GM23338 (cell line): ENCODE measurements around the gene SDHAF4. TPM values are rescaled to one million over a fixed set of nuclear protein-coding genes. Genes with fewer than 3 reads are reported as not detected.

Experiments
- ATAC-seq: fragments of 200-7000 bp; cut with Tn5 transposase; 3 replicates; pipeline ENCODE4 v1.9.1; 2020
- DNase-seq: peaks from one replicate; pipeline ENCODE4 v3.0.0-alpha.2; 2015; ENCODE audit warnings: low spot score
- H2AFZ ChIP-seq: fragments of 200-600 bp; sonication (generic); 2 replicates; pipeline ENCODE4 v1.8.0; 2016; ENCODE audit warnings: antibody characterized with exemption, mild to moderate bottlenecking, moderate library complexity
- H3F3A ChIP-seq: fragments of 200-600 bp; sonication (generic); replicated peaks from 2 replicates; pipeline ENCODE4 v1.8.0; 2017; ENCODE audit warnings: antibody characterized with exemption, mixed run types, low read depth
- H3K27ac ChIP-seq: fragments of 200-600 bp; sonication (generic); 2 replicates; pipeline ENCODE4 v1.6.1; 2016; ENCODE audit warnings: low read depth
- H3K27me3 ChIP-seq: fragments of 200-600 bp; sonication (generic); 2 replicates; pipeline ENCODE4 v1.8.0; 2016; ENCODE audit warnings: mild to moderate bottlenecking, mixed run types, moderate library complexity; ENCODE audit not compliant: insufficient read depth
- H3K36me3 ChIP-seq: fragments of 200-600 bp; sonication (generic); 2 replicates; pipeline ENCODE4 v1.8.0; 2016; ENCODE audit warnings: mild to moderate bottlenecking; ENCODE audit not compliant: insufficient read depth
- H3K4me1 ChIP-seq: fragments of 200-600 bp; sonication (generic); 2 replicates; pipeline ENCODE4 v1.8.0; 2016; ENCODE audit warnings: mild to moderate bottlenecking, moderate library complexity; ENCODE audit not compliant: insufficient read depth
- H3K4me2 ChIP-seq: fragments of 200-600 bp; sonication (generic); 2 replicates; pipeline ENCODE4 v1.7.1; 2017; ENCODE audit warnings: mixed run types
- H3K4me3 ChIP-seq: fragments of 200-600 bp; sonication (generic); 2 replicates; pipeline ENCODE4 v1.6.1; 2016; ENCODE audit warnings: mixed run types
- H3K79me2 ChIP-seq: fragments of 200-600 bp; sonication (generic); replicated peaks from 2 replicates; pipeline ENCODE4 v1.8.0; 2017; ENCODE audit warnings: mild to moderate bottlenecking; ENCODE audit not compliant: insufficient read depth
- H3K9me2 ChIP-seq: fragments of 200-600 bp; sonication (generic); 2 replicates; pipeline ENCODE4 v1.8.0; 2017; ENCODE audit not compliant: insufficient read depth
- H4K20me1 ChIP-seq: fragments of 200-600 bp; sonication (generic); replicated peaks from 2 replicates; pipeline ENCODE4 v1.8.0; 2017; ENCODE audit warnings: mild to moderate bottlenecking; ENCODE audit not compliant: insufficient read depth
- H3K27ac Mint-ChIP-seq: 2 replicates; pipeline ENCODE4 v1.8.0; 2020; ENCODE audit warnings: inconsistent platforms, mild to moderate bottlenecking, moderate library complexity, mixed read lengths
- H3K27me3 Mint-ChIP-seq: 3 replicates; pipeline ENCODE4 v1.8.0; 2022; ENCODE audit warnings: low read depth, mild to moderate bottlenecking, moderate library complexity, mixed read lengths, inconsistent platforms; ENCODE audit not compliant: insufficient read depth, poor library complexity
- H3K36me3 Mint-ChIP-seq: 3 replicates; pipeline ENCODE4 v1.8.0; 2021; ENCODE audit warnings: low read depth, mild to moderate bottlenecking, inconsistent platforms, moderate library complexity, mixed read lengths
- H3K4me1 Mint-ChIP-seq: 3 replicates; pipeline ENCODE4 v1.8.0; 2020; ENCODE audit warnings: mild to moderate bottlenecking, inconsistent platforms, mixed read lengths
- H3K4me3 Mint-ChIP-seq: 3 replicates; pipeline ENCODE4 v1.8.0; 2021; ENCODE audit warnings: moderate library complexity, mild to moderate bottlenecking, inconsistent platforms, mixed read lengths
- H3K9me3 Mint-ChIP-seq: 3 replicates; pipeline ENCODE4 v1.8.0; 2020; ENCODE audit warnings: moderate library complexity, mild to moderate bottlenecking, inconsistent platforms, mixed read lengths
- CREB1 ChIP-seq: fragments of 250-450 bp; sonication (Bioruptor Pico); IDR thresholded peaks from 2 replicates; pipeline ENCODE4 v1.5.0; 2020; ENCODE audit warnings: low read depth, mild to moderate bottlenecking, moderate library complexity
- EZH2 ChIP-seq: fragments of 200-600 bp; sonication (generic); IDR thresholded peaks from one replicate; pipeline ENCODE4 v1.8.0; 2017; ENCODE audit warnings: antibody characterized with exemption, mild to moderate bottlenecking, low read depth; ENCODE audit not compliant: unreplicated experiment
- EZH2phosphoT487 ChIP-seq: fragments of 200-600 bp; sonication (generic); IDR thresholded peaks from one replicate; pipeline ENCODE4 v1.8.1; 2018; ENCODE audit warnings: antibody characterized with exemption; ENCODE audit not compliant: unreplicated experiment
- JUNB ChIP-seq: IDR thresholded peaks from one replicate; pipeline ENCODE4 v1.6.1; 2016; ENCODE audit warnings: antibody characterized with exemption; ENCODE audit not compliant: unreplicated experiment
- NANOG ChIP-seq: IDR thresholded peaks from 2 replicates; pipeline ENCODE4 v1.6.1; 2016; ENCODE audit warnings: antibody characterized with exemption, borderline replicate concordance
- POLR2AphosphoS5 ChIP-seq: IDR thresholded peaks from 2 replicates; pipeline ENCODE4 v1.6.1; 2016; ENCODE audit warnings: antibody characterized with exemption, low read depth
- REST ChIP-seq: IDR thresholded peaks from one replicate; pipeline ENCODE4 v1.6.1; 2018; ENCODE audit warnings: antibody characterized with exemption; ENCODE audit not compliant: unreplicated experiment
- STAT1 ChIP-seq: IDR thresholded peaks from one replicate; pipeline ENCODE4 v1.6.1; 2016; ENCODE audit warnings: antibody characterized with exemption; ENCODE audit not compliant: unreplicated experiment
- ZNF114 ChIP-seq: fragments of 250-450 bp; sonication (Bioruptor Pico); IDR thresholded peaks from 2 replicates; pipeline ENCODE4 v1.5.0; 2020; ENCODE audit warnings: mild to moderate bottlenecking, moderate library complexity
- ZNF331 ChIP-seq: fragments of 250-450 bp; sonication (Bioruptor Pico); IDR thresholded peaks from 2 replicates; pipeline ENCODE4 v1.5.0; 2020; ENCODE audit warnings: low read depth, mild to moderate bottlenecking, moderate library complexity
- polyA plus RNA-seq: library from polyadenylated mRNA; unstranded; fragments of >200 nt; fragmentation: Nextera tagmentation; extraction: Ambion mirVana; gene quantifications from 2 replicates; pipeline ENCODE4 v1.2.1, GENCODE V29; 2016
- total RNA-seq: library from RNA; depleted of rRNA; stranded (reverse); fragments of >200 nt; shearing (Covaris generic); gene quantifications from 2 replicates; pipeline ENCODE4 v1.2.3, GENCODE V29; 2014
- TF ChIP-seq, protein P1 (sequence below), 2 experiments: fragments of 200-600 bp in 1 of 2; sonication (generic) in 1 of 2; conservative IDR thresholded peaks; 2 replicates each; pipeline versions ENCODE4 v1.5.1 to v1.6.1; 2016 to 2017; ENCODE audit warnings: antibody characterized with exemption in 2 of 2, low read depth in 2 of 2, mild to moderate bottlenecking in 2 of 2, moderate library complexity in 1 of 2
- TF ChIP-seq, protein P2 (sequence below): fragments of 250-450 bp; sonication (Bioruptor Pico); IDR thresholded peaks from 2 replicates; pipeline ENCODE4 v1.5.0; 2020; ENCODE audit warnings: mild to moderate bottlenecking, moderate library complexity

Gene SDHAF4
- total and polyA plus RNA-seq, 2 experiments from 2014 or later: 12.2 to 30.4 TPM

- H3K36me3 Mint-ChIP-seq: peaks cover 11% of the 10 kb centered on the region
- DNase-seq (peak; percentile 9), ATAC-seq (no peak; the same call in 2 of the 3 replicates)
- no peak overlapping the region for H2AFZ ChIP-seq
- H3K27ac Mint-ChIP-seq: no peak overlapping the region
- no peaks in the 10 kb centered on the region for H3K9me2 ChIP-seq
- H3K4me3 ChIP-seq: no peak overlapping the region
- no peaks in the 10 kb centered on the region for H3K27me3 ChIP-seq
- H3K4me2 ChIP-seq: no peak overlapping the region
- no peaks in the 10 kb centered on the region for H3F3A ChIP-seq
- H3K79me2 ChIP-seq: no peaks in the 10 kb centered on the region
- H3K36me3 ChIP-seq: no peaks in the 10 kb centered on the region
- H3K4me1 Mint-ChIP-seq: no peaks in the 10 kb centered on the region
- H3K27ac ChIP-seq: no peak overlapping the region
- H4K20me1 ChIP-seq: no peaks in the 10 kb centered on the region
- H3K9me3 Mint-ChIP-seq: no peaks in the 10 kb centered on the region; the same call in 2 of the 3 replicates
- TF ChIP-seq EZH2phosphoT487: no peak
- TF ChIP-seq EZH2: no peak
- TF ChIP-seq, protein P1, sequence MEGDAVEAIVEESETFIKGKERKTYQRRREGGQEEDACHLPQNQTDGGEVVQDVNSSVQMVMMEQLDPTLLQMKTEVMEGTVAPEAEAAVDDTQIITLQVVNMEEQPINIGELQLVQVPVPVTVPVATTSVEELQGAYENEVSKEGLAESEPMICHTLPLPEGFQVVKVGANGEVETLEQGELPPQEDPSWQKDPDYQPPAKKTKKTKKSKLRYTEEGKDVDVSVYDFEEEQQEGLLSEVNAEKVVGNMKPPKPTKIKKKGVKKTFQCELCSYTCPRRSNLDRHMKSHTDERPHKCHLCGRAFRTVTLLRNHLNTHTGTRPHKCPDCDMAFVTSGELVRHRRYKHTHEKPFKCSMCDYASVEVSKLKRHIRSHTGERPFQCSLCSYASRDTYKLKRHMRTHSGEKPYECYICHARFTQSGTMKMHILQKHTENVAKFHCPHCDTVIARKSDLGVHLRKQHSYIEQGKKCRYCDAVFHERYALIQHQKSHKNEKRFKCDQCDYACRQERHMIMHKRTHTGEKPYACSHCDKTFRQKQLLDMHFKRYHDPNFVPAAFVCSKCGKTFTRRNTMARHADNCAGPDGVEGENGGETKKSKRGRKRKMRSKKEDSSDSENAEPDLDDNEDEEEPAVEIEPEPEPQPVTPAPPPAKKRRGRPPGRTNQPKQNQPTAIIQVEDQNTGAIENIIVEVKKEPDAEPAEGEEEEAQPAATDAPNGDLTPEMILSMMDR (conservative IDR thresholded peaks at IDR 0.05; ENCODE audit: low read depth in 2 of 2): no peak
- no peak for TF ChIP-seq POLR2AphosphoS5
- no peak for TF ChIP-seq STAT1
- no peak for TF ChIP-seq ZNF331
- no peak for TF ChIP-seq NANOG
- TF ChIP-seq JUNB: no peak
- TF ChIP-seq, protein P2, sequence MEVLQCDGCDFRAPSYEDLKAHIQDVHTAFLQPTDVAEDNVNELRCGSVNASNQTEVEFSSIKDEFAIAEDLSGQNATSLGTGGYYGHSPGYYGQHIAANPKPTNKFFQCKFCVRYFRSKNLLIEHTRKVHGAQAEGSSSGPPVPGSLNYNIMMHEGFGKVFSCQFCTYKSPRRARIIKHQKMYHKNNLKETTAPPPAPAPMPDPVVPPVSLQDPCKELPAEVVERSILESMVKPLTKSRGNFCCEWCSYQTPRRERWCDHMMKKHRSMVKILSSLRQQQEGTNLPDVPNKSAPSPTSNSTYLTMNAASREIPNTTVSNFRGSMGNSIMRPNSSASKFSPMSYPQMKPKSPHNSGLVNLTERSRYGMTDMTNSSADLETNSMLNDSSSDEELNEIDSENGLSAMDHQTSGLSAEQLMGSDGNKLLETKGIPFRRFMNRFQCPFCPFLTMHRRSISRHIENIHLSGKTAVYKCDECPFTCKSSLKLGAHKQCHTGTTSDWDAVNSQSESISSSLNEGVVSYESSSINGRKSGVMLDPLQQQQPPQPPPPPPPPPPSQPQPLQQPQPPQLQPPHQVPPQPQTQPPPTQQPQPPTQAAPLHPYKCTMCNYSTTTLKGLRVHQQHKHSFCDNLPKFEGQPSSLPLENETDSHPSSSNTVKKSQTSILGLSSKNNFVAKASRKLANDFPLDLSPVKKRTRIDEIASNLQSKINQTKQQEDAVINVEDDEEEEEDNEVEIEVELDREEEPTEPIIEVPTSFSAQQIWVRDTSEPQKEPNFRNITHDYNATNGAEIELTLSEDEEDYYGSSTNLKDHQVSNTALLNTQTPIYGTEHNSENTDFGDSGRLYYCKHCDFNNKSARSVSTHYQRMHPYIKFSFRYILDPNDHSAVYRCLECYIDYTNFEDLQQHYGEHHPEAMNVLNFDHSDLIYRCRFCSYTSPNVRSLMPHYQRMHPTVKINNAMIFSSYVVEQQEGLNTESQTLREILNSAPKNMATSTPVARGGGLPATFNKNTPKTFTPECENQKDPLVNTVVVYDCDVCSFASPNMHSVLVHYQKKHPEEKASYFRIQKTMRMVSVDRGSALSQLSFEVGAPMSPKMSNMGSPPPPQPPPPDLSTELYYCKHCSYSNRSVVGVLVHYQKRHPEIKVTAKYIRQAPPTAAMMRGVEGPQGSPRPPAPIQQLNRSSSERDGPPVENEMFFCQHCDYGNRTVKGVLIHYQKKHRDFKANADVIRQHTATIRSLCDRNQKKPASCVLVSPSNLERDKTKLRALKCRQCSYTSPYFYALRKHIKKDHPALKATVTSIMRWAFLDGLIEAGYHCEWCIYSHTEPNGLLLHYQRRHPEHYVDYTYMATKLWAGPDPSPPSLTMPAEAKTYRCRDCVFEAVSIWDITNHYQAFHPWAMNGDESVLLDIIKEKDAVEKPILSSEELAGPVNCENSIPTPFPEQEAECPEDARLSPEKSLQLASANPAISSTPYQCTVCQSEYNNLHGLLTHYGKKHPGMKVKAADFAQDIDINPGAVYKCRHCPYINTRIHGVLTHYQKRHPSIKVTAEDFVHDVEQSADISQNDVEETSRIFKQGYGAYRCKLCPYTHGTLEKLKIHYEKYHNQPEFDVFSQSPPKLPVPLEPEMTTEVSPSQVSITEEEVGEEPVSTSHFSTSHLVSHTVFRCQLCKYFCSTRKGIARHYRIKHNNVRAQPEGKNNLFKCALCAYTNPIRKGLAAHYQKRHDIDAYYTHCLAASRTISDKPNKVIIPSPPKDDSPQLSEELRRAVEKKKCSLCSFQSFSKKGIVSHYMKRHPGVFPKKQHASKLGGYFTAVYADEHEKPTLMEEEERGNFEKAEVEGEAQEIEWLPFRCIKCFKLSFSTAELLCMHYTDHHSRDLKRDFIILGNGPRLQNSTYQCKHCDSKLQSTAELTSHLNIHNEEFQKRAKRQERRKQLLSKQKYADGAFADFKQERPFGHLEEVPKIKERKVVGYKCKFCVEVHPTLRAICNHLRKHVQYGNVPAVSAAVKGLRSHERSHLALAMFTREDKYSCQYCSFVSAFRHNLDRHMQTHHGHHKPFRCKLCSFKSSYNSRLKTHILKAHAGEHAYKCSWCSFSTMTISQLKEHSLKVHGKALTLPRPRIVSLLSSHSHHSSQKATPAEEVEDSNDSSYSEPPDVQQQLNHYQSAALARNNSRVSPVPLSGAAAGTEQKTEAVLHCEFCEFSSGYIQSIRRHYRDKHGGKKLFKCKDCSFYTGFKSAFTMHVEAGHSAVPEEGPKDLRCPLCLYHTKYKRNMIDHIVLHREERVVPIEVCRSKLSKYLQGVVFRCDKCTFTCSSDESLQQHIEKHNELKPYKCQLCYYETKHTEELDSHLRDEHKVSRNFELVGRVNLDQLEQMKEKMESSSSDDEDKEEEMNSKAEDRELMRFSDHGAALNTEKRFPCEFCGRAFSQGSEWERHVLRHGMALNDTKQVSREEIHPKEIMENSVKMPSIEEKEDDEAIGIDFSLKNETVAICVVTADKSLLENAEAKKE (CRISPR knock-in tag): no peak
- TF ChIP-seq CREB1 (CRISPR knock-in tag): no peak
- no peak for TF ChIP-seq REST
- TF ChIP-seq ZNF114 (CRISPR knock-in tag): no peak
- H3K4me3 Mint-ChIP-seq: no peak overlapping the region
- no peaks in the 10 kb centered on the region for H3K4me1 ChIP-seq
- H3K27me3 Mint-ChIP-seq: peaks cover 3% of the 10 kb centered on the region
Observed at GRCh38 chr6:70592391-70593117, 25.8 kb downstream of the SDHAF4 start.
